Right ventricle myocardium superior (tissue), 1 donor: ENCODE data around the gene HIBADH. TPM values are rescaled to one million over a fixed set of nuclear protein-coding genes. Genes with fewer than 3 reads are reported as not detected.
"Not testable (repeated sequence)": the region's sequence is repeated elsewhere in the genome, so short reads cannot be mapped to it uniquely, and the experiment has no call there.

Experiments used
- ATAC-seq: fragments of 200-7000 bp; cut with Tn5 transposase; one replicate; pipeline ENCODE4 v1.9.1; 2020; ENCODE audit warnings: mild to moderate bottlenecking; ENCODE audit not compliant: poor library complexity
- DNase-seq: peaks from one replicate; pipeline ENCODE4 v3.0.0-alpha.2; 2020
- intact Hi-C: fragments of 100-400 bp; cut with DNase I; formaldehyde crosslinking; loops from one replicate; pipeline ENCODE4 v1.11.2; 2022
- total RNA-seq: library from RNA; stranded (reverse); fragmentation: NEBNext Ultra II Directional; extraction: Animal tissue kit (Norgen Biotek cat#: 25700); gene quantifications from one replicate; pipeline ENCODE4 v1.2.1, GENCODE V29; 2021
- donor health status: DM: no; HTN: yes; CAD: no; lungs with severe emphysema.

The HIBADH gene
- total RNA-seq, 1 donor from 2014 or later, result 113 TPM

DNA sequence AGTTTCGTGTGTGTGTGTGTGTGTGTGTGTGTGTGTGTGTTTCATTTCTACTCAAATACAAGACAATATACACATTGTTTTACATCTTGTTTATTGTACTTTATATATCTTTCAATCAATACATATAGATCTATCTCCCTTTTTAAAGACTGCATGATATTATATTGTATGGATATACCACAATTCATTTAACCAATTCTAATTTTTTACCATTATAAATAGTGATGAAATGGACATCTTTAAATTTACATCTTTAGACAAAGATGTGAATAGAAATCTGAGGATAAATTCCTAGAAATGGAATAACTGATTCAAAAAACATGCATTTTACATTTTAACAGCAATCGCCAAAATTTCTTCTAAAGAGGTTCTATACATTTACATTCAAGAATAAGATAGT is 23.2 kb upstream of the HIBADH start:
- intact Hi-C loops, result no loop called here
- no peak for ATAC-seq
- no peak for DNase-seq

DNA sequence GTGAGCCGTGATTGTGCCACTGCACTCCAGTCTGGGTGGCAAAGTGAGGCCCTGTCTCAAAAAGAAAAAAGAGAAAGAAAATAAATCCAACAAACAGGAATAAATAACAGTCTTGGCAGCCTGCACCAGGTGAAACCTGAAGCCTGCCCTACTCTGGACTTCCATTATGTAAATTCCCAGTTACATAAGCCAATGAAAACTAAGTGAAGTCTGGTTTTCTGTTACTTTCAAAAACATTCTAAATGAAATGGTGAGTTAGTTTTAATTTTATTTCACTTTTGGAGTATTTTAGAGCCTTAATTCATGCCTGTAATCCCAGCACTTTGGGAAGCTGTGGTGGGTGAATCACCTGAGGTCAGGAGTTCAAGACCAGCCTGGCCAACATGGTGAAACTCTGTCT is 22.5 kb upstream of the HIBADH start:
- intact Hi-C loops, result no loop called here
- ATAC-seq (no peak), DNase-seq (no peak)

DNA sequence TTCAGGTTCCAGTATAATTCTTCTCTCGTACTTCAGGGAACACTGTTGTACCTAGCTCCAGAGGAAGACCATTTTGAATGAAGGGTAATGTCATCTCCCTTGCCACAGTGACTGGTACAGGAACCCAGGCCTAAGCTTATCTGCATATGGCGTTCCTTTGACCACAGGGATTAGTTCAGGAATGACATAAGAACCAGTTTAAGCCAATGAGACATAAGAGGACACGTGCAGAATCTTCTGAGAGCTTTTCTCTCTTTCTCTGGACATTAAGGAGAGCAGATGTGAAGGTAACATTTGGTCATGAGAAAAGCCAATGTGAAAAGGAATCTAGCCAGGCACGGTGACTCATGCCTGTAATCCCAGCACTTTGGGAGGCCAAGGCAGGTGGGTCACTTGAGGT is 21.8 kb upstream of the HIBADH start:
- intact Hi-C loops, result no loop called here

DNA sequence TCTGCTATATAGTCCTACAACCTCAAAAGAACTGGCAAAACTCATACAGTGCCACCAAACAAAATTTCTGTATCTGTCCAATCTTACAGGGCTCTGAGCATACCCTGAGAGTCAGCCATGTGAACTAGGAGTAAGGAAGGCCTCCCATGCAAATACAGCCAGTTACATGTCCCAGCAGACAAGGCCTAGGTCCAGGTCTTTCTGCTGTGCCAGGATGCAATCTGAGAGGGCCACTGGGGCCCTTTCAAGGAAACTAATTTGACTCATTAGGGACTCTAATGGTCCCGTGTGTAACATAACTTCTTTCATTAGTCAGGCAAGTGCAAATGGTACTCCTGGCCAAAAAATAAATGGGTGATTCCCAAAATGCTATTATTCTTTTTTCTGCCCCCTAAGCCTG is 17.9 kb upstream of the HIBADH start:
- ATAC-seq (no peak), DNase-seq (no peak)
- intact Hi-C loops, result no loop called here

More for the DNA sequence above, 21.8 kb upstream of the HIBADH start:
- no peak for DNase-seq
- no peak for ATAC-seq

DNA sequence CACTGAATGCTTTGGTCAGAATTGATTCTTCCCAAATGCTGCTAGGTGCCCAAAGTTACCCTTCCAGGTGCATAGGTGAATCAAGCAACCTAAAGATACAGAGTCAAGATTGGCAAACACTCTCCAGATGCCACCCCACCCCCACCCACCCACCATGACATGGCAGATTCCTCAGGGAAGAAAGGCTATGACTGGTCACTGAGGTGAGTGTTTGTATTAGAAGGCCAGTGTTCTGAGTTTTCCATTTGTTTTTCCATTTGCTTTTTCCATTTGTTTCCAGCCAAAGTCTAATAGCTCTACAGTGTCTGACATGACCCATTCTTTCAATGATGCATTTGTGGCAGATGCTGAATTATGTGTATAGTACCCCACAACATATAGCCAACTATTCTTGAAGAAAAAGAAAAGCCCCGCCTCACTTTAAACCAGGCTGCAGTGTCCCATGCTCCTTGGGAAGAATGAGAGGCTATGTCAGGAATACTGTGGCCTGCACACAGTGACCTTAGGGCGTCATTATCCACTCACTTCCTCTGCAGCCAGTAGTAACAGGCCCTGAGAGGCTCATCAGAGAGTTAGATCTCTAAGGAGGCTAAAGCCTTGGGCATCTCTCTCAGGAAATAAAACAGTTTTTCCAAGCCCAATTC is 16.1 kb upstream of the HIBADH start:
- intact Hi-C loops, result no loop called here
- ATAC-seq (no peak), DNase-seq (no peak)

DNA sequence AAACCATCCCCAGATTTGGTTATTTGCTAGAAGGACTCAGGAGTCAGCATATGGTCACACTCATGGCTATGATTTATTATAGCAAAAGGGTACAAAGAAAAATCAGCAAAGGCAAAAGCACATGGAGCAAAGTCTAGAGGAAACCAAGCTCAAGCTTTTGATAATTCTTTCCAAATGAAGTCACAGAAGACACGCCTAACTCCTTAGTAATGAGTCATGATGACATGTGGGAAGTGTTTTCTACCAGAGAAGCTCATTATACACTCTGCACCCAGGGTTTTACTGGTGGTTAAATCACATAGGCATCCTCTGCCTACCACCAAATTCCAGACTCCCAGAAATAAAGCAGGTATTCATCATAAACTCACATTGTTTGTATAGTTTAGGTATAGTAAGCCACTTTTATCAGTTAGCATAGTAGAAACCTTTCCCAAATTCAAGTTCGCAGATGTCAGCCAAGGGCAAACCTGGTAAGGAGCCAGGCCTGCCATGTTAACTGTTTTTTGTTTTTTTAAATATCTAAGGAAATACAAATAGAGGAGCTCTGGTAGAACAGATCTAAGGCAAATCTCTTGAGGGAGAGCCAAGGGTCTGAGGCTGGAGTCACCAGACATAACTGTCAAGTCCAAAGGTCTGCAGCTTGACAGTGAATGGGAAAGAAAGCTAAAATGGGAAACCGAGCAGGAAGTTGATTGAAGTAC is 15.4 kb upstream of the HIBADH start:
- intact Hi-C loops, result no loop called here
- ATAC-seq (peak; percentile 74), DNase-seq (no peak)

DNA sequence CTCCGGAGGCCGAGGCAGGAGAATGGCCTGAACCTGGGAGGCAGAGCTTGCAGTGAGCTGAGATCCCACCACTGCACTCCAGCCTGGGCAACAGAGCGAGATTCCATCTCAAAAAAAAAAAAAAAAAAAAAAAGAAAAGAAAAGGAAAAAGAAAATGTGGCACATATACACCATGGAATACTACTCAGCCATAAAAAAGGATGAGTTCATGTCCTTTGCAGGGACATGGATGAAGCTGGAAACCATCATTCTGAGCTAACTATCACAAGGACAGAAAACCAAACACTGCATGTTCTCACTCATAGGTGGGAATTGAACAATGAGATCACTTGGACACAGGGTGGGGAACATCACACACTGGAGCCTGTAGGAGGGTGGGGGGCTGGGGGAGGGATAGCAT is 11.4 kb upstream of the HIBADH start:
- ATAC-seq, DNase-seq, intact Hi-C loops: not testable (repeated sequence)

DNA sequence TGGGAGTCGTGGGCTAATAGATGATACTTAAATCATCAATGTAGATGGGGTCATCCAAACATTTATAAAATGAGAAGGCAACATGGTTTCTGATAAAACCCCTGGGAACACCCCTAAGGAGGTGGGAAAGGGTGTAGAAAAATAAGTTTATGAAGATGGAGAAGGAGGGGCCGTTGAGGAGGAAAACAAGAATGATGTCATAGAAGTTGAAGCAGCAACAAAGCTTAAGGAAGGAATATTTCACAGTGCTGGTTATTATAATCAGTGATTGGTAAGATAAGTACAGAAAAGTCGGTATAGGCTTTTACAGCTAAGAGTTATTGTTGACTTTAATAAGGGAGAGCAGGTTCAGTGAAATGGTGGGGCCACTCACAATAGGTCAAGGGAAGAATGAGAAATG is 9.0 kb upstream of the HIBADH start:
- intact Hi-C loops, result no loop called here

DNA sequence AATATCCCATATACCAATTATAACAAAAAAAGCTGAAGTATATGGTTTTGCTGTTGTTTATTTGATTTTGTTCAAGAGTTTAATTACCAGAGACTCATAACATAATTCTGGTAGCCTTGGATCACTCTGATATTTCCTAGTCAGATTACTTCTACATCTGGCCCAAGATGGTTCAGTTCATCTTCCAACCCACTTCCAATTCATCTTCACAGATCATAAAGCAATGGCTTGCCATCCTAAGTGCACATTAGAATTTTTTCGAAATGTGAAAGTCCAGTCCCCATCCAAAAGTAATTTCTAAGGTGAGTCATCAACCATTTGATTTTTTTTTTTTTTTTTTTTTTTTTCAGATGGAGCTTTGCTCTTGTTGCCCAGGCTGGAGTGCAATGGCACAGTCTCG is 8.0 kb upstream of the HIBADH start:
- intact Hi-C loops, result no loop called here
- DNase-seq, result no peak
- no peak for ATAC-seq

More for the DNA sequence above, 9.0 kb upstream of the HIBADH start:
- no peak for ATAC-seq
- DNase-seq, result no peak

DNA sequence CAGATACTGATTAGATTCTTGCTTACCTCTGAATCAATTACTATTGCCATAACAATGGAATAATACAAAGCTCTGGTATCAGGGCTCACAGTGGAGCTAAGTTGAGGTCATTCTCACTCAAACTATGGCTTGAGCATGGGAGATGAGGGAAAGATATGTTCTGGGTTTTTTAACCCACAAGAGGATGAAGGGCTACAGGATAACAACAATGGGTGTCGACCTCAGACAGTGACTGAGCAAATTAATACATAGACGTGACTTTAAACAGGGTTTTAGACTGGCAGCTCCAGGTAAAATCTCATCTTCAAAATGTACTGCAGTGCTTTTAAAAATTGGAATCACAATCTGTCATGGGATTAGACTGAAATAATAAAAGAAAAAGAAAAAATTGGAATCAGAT is 7.5 kb upstream of the HIBADH start:
- ATAC-seq (no peak), DNase-seq (no peak)
- intact Hi-C loops, result no loop called here

DNA sequence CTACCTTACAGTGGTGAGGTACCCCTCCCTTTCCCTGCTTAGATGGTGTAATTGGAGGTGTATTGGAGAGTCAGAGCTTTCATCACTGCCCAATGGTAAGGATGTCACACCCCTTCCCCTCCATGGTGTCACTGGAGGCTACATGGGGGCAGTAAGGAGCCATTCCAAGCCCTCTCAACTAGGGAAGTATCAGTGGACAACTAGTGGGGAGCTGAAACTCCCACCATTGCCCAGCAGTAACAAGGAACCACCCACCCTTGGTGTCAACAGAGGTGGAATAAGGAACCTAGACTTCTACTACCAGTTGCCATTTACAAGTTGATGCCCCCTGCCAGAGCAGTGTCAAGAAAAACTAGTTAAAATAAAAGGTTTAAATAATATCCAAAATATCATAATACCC is 2.8 kb upstream of the HIBADH start:
- intact Hi-C loops, result loop anchor here (10.0 kb wide), 1 partner anchor 69 kb away; no protein-coding TSS in a partner anchor
- no peak for DNase-seq

DNA sequence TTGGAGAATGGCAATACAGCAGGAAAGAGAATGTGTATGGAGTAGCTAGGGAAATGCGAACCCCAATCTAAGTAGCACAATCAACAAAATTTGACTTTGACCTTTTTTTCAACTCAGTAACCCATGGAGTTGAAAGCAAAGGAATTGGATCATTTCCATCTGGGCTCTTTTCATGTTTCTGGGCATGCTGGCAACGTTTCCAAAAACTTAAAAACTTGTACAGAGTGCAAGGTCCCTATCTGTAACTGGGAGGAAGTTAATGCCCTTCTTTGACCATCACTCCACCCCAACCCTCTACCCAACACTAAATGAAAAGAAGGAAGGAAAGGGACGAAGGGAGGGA is 1.3 kb upstream of the HIBADH start:
- no peak for ATAC-seq
- intact Hi-C loops, result loop anchor here (10.0 kb wide), 1 partner anchor 71 kb away; no protein-coding TSS in a partner anchor
- no peak for DNase-seq

More for the DNA sequence above, 2.8 kb upstream of the HIBADH start:
- no peak for ATAC-seq

DNA sequence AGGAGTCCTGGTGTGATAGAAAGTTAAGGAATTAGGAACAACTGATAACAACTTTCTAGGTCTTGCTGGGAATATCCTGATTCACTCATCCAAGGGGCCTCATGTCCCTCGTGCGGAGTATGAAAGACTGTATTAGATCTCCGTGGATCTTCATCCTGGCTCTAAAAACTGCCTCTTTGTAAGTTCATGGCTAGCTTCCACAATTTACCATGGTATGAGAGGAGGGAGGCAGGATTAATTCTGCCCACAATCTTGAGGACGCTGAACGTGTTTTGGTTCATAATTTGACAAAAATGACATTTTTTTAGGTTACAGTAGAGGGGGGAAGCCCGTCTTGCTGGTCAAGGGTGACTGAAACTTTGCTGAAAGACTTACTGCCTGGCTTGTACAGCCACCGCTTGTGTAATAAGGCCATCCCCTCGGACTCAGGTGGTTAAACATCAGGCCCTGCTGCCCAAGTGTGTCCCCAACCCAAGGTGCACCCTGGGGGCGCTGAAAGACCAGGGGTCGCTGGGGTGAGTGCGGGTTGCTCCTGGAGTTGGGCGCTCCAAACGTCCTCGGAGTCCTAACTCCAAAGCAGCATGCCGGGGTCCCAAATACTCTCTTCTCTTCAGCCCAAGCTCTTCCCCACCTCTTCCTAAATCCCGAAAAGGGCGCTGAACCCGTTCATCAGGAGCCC is 733 bp downstream of the HIBADH start:
- DNase-seq (no peak), ATAC-seq (peak; percentile 7)
- intact Hi-C loops, result loop anchor here (10.0 kb wide), 1 partner anchor 73 kb away; no protein-coding TSS in a partner anchor

DNA sequence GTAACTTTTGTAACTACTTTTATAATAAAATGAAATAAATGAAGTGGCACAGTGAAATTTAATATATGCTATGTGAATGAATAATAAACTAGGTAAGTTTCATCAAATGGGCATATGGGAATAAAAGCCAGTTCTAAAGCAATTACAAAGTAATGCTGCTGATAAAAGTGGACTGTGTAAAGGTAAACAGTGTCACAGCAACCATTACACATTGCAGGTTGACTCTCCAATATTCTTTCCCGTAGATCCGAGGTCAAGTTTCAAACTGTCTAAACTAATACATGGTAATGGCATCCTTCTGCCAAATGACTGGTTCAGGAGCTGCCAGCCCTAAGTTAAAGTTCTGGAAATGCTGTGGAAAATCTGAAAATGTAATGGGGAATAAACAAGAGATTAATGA is 6.0 kb downstream of the HIBADH start:
- DNase-seq (no peak), ATAC-seq (peak; percentile 36)
- intact Hi-C loops, result no loop called here

DNA sequence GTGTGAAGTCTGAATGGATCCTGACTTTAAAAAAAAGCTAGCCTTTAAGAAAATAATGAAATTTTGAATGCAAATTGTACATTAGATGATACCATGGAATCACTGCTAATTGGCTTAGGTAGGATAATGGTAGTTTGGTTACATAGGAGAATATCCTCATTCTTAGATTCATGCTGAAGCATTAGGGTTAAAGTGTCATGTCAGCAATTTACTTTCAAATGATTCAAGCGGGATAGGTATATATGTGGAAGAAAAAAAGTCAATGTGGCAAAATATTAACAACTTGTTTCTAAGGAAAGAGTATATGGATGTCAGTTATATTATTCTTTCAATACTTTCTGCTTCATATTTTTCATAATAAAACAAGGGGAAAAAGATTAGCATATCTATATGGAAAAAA is 7.5 kb downstream of the HIBADH start:
- no peak for ATAC-seq
- DNase-seq, result no peak
- intact Hi-C loops, result no loop called here

DNA sequence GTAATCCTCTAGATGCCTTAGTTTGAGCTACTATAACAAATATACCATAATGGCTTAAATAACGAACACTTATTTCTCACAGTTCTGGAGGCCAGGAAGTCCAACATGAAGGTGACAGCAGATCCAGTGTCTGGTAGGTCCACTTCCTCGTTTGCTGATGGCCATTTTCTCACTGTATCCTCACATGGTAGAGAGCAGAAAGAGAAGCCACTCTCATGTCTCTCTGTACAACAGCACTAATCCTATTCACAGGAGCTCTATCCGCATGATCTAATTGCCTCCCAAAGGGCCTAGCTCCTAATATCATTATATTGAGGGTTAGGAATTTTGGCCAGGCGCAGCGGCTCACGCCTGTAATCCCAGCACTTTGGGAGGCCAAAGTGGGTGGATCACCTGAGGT is 10.2 kb downstream of the HIBADH start:
- ATAC-seq, result no peak

DNA sequence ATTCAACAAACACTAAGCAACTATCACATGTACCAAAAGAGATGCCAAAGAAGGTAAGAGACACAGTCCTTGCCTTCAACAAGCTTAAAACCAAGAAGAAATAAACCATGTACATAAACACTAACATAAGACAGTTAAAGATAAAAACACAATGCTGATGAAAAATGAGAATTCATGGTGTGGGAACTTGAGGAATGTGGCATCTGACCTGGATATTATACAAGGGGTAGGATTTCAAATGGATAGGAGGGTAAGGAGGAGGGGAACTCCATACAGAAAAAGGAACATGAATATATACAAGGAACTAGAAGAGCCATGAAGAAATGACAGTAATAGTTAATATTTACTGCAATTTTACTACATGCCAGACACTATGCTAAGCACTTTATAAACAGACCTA is 11.0 kb downstream of the HIBADH start:
- ATAC-seq, result no peak
- intact Hi-C loops, result no loop called here
- DNase-seq, result no peak

More for the DNA sequence above, 10.2 kb downstream of the HIBADH start:
- intact Hi-C loops, result no loop called here
- DNase-seq, result no peak

DNA sequence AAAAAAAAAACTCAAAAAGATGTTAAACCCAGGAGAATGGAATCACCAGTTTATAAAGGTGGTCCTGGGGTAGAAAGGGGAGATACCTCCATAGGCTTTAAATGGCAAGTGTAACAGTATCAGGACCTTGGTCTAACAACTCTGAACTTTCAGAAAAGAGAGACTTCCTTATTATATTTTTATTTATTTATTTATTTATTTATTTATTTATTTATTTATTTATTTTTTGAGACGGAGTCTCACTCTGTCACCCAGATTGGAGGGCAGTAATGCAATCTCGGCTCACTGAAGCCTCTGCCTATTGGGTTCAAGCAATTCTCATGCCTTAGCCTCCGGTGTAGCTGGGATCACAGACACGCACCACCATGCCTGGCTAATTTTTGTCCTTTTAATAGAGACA is 12.4 kb downstream of the HIBADH start:
- DNase-seq (no peak), ATAC-seq (no peak)
- intact Hi-C loops, result no loop called here

DNA sequence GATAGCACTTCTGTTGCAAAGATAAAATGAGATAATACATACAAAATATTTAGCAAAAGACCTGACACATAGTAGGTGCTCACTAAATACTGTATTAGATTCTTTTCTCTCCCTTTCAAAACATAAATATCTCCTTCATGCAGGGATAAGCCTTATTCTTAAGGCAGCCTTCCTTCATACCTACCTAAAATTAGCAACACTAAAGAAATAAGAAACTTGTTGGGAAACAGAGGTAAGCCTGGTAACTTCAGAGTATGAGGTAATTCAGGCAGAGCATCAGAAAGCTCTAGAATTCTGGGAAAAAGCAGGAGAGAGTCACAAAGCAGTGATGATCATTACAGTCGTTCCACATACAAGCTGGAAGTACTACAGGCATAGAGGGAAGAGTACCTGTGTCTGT is 15.2 kb downstream of the HIBADH start:
- intact Hi-C loops, result no loop called here
- DNase-seq, result no peak
- no peak for ATAC-seq

DNA sequence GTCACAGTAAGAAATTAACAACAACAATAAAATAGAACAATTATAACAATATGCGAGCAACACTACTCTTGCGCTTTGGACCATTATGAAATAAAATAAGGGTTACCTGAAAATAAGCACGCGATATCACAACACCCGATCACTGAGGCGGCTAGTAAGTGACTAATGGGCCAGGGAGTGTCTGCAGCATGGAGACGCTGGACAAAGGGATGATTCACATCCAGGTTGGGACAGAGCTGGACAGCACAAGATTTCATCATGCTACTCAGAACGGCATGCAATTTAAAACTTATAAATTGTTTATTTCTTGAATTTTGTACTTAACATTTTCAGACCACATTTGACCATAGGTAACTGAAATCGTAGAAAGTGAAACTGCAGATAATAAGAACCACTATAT is 15.6 kb downstream of the HIBADH start:
- ATAC-seq, result no peak
- intact Hi-C loops, result no loop called here
- DNase-seq, result no peak
